WTC11 (cell line): ENCODE measurements around the gene CC2D1A. TPM values are rescaled to one million over a fixed set of nuclear protein-coding genes. Genes with fewer than 3 reads are reported as not detected.

ENCODE experiments used
- ATAC-seq: fragments of 200-7000 bp; cut with Tn5 transposase; 2 replicates; pipeline ENCODE4 v1.10.0; 2021; ENCODE audit warnings: mild to moderate bottlenecking, moderate library complexity
- CTCF ChIA-PET: fragments of 300-600 bp; sonication (Branson Sonifier 250); formaldehyde crosslinking; loops from one replicate; lab custom pipeline; 2021; ENCODE audit warnings: antibody characterized with exemption; lab: Charles Lee
- POLR2A ChIA-PET: fragments of 350-600 bp; sonication (Branson Sonifier 250); formaldehyde crosslinking; loops from one replicate; lab custom pipeline; 2021; ENCODE audit warnings: antibody characterized with exemption; lab: Charles Lee
- DNase-seq: peaks from one replicate; pipeline ENCODE4 v3.0.0; 2021; ENCODE audit warnings: low spot score
- H3K27ac Mint-ChIP-seq: 2 replicates; pipeline ENCODE4 v1.8.0; 2021; ENCODE audit warnings: mixed read lengths
- H3K27me3 Mint-ChIP-seq: 2 replicates; pipeline ENCODE4 v1.8.0; 2021; ENCODE audit warnings: low read depth, mild to moderate bottlenecking, moderate library complexity, mixed read lengths
- H3K36me3 Mint-ChIP-seq: 2 replicates; pipeline ENCODE4 v1.8.0; 2021; ENCODE audit warnings: mixed read lengths
- H3K4me1 Mint-ChIP-seq: 2 replicates; pipeline ENCODE4 v1.8.0; 2022; ENCODE audit warnings: mixed read lengths
- H3K4me3 Mint-ChIP-seq: 2 replicates; pipeline ENCODE4 v1.8.0; 2021; ENCODE audit warnings: mild to moderate bottlenecking, moderate library complexity, mixed read lengths
- H3K9me3 Mint-ChIP-seq: 2 replicates; pipeline ENCODE4 v1.8.0; 2021; ENCODE audit warnings: mixed read lengths
- AR ChIP-seq: fragments of 250-450 bp; sonication (Bioruptor Pico); IDR thresholded peaks from 2 replicates; pipeline ENCODE4 v1.9.0; 2021; ENCODE audit warnings: mild to moderate bottlenecking
- CDX4 ChIP-seq: fragments of 250-450 bp; sonication (Bioruptor Pico); IDR thresholded peaks from 2 replicates; pipeline ENCODE4 v1.9.0; 2021; ENCODE audit warnings: moderate library complexity, mild to moderate bottlenecking, inconsistent platforms, borderline replicate concordance
- ESRRA ChIP-seq: sonication (generic); formaldehyde crosslinking; IDR thresholded peaks from 2 replicates; pipeline ENCODE4 v1.8.1; 2022; ENCODE audit warnings: mild to moderate bottlenecking, missing genetic modification reagents, borderline replicate concordance
- NFE2L1 ChIP-seq: sonication (generic); formaldehyde crosslinking; IDR thresholded peaks from 2 replicates; pipeline ENCODE4 v1.8.1; 2023; ENCODE audit warnings: missing genetic modification reagents
- NR2C2 ChIP-seq: sonication (generic); formaldehyde crosslinking; IDR thresholded peaks from 2 replicates; pipeline ENCODE4 v1.8.0; 2022; ENCODE audit warnings: mild to moderate bottlenecking, missing genetic modification reagents
- NR3C1 ChIP-seq: sonication (generic); formaldehyde crosslinking; conservative IDR thresholded peaks from 2 replicates; pipeline ENCODE4 v1.8.1; 2023; ENCODE audit warnings: low read depth, mild to moderate bottlenecking, missing genetic modification reagents
- SMAD3 ChIP-seq: sonication (generic); formaldehyde crosslinking; IDR thresholded peaks from 2 replicates; pipeline ENCODE4 v1.8.0; 2022; ENCODE audit warnings: missing genetic modification reagents, mild to moderate bottlenecking, borderline replicate concordance
- STAT6 ChIP-seq: sonication (generic); formaldehyde crosslinking; conservative IDR thresholded peaks from 2 replicates; pipeline ENCODE4 v1.8.1; 2023; ENCODE audit warnings: mild to moderate bottlenecking, low read depth, missing genetic modification reagents, moderate library complexity
- TCF7 ChIP-seq: sonication (generic); formaldehyde crosslinking; IDR thresholded peaks from 2 replicates; pipeline ENCODE4 v1.8.0; 2022; ENCODE audit warnings: mild to moderate bottlenecking, low read depth, missing genetic modification reagents, moderate library complexity
- TEAD1 ChIP-seq: sonication (generic); formaldehyde crosslinking; IDR thresholded peaks from 2 replicates; pipeline ENCODE4 v1.8.0; 2022; ENCODE audit warnings: mild to moderate bottlenecking, missing genetic modification reagents
- ZNF121 ChIP-seq: sonication (generic); formaldehyde crosslinking; IDR thresholded peaks from 2 replicates; pipeline ENCODE4 v1.8.0; 2023; ENCODE audit warnings: missing genetic modification reagents
- total RNA-seq: library from RNA; stranded (reverse); gene quantifications from 3 replicates; pipeline ENCODE4 v1.2.3, GENCODE V29; 2021
- TF ChIP-seq, protein P1 (sequence below): fragments of 250-450 bp; sonication (Bioruptor Pico); IDR thresholded peaks from 2 replicates; pipeline ENCODE4 v1.9.0; 2021; ENCODE audit warnings: mild to moderate bottlenecking
- TF ChIP-seq, protein P2 (sequence below): sonication (generic); formaldehyde crosslinking; IDR thresholded peaks from 2 replicates; pipeline ENCODE4 v1.8.1; 2023; ENCODE audit warnings: mild to moderate bottlenecking, missing genetic modification reagents
- TF ChIP-seq, protein P3 (sequence below): sonication (generic); formaldehyde crosslinking; IDR thresholded peaks from 2 replicates; pipeline ENCODE4 v1.8.0; 2023; ENCODE audit warnings: missing genetic modification reagents, mild to moderate bottlenecking, borderline replicate concordance

The CC2D1A gene
- total RNA-seq, 1 experiment from 2014 or later, result 44.2 TPM

DNA sequence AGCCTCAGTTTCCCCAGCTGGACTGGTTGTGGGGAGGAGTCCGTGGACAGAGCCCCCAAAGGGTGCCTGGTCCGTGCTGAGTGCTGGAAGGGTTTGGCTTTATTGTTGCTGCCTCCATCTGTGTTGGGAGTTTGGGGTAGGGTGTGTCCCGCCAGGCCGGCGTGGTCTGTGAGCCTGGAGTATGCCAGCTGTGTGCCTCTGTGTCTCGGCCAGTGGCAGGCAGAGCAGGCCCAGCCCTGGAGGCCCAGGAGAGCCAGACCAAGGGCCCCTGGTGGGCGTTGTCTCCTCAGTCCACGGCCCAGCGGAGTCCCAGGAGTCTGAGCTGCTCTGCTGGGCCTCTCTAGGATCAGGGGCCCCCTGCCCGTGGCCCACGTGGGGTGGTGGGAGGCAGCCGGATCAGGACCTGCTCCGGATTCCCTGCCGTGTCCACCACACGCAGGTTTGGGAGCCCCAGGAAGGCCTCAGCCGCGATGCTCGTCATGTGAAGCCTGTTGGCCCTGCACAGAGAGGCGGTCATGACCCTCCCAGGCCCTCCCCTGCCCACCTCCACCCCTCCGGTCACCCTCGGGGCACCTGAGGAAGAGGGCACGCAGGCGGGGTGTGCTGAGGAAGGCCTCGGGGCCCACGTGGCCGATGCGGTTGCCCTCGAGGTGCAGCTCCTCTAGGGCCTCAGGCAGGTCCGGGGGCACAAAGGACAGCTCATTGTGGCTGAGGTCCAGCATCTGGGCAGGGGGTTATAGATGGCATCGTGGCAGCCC is 25.6 kb downstream of the CC2D1A start (continued):
- TF ChIP-seq NFE2L1 (CRISPR knock-in tag), result no peak
- no peak for TF ChIP-seq ESRRA
- no peak for TF ChIP-seq NR3C1 (CRISPR knock-in tag)
- TF ChIP-seq TEAD1, result no peak
- no peak for TF ChIP-seq AR (CRISPR knock-in tag)
- TF ChIP-seq, protein P1, sequence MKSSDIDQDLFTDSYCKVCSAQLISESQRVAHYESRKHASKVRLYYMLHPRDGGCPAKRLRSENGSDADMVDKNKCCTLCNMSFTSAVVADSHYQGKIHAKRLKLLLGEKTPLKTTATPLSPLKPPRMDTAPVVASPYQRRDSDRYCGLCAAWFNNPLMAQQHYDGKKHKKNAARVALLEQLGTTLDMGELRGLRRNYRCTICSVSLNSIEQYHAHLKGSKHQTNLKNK (CRISPR knock-in tag), result no peak
- TF ChIP-seq NR2C2 (CRISPR knock-in tag), result no peak

DNA sequence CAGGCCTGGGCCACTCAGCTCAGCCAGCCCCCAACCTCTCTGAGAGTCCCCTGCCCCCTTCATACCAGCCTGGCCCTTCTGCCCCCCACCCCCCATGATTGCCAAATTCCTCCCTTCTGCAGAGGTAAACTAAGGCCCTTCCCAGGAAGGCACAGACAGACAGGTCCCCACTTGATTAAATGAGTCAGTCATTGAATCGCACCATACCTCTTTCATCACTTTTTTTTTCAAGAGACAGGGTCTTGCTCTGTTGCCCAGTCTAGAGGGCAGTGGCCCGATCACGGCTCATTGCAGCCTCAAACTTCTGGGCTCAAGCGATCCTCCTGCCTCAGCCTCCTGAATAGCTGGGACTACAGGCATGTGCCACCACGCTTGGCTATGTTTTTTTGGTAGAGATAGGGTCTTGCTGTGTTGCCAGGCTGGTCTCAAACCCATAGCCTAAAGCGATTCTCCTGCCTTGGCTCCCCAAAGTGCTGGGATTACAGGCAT is 26.2 kb downstream of the CC2D1A start:
- TF ChIP-seq ZNF121 (CRISPR knock-in tag), result peak; percentile 87
- TF ChIP-seq, protein P2, sequence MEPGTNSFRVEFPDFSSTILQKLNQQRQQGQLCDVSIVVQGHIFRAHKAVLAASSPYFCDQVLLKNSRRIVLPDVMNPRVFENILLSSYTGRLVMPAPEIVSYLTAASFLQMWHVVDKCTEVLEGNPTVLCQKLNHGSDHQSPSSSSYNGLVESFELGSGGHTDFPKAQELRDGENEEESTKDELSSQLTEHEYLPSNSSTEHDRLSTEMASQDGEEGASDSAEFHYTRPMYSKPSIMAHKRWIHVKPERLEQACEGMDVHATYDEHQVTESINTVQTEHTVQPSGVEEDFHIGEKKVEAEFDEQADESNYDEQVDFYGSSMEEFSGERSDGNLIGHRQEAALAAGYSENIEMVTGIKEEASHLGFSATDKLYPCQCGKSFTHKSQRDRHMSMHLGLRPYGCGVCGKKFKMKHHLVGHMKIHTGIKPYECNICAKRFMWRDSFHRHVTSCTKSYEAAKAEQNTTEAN (CRISPR knock-in tag), result no peak
- H3K4me3 Mint-ChIP-seq, result no peak overlapping the region
- POLR2A ChIA-PET, result interaction anchor here (0.7 kb wide), 1 partner anchor 110 kb away, joined by 4 read pairs; no protein-coding TSS in a partner anchor
- DNase-seq (no peak), ATAC-seq (no peak)
- no peak overlapping the region for H3K27ac Mint-ChIP-seq
- CTCF ChIA-PET, result interaction anchor here (0.6 to 3.8 kb wide), 7 partner anchors 13 to 127 kb away, joined by 3 to 39 read pairs (median 9); partner anchors contain the start of genes DCAF15 and IL27RA
- H3K36me3 Mint-ChIP-seq, result peaks cover 9% of the 10 kb centered on the region; the same call in 1 of the 2 replicates
- no peaks in the 10 kb centered on the region for H3K9me3 Mint-ChIP-seq
- no peaks in the 10 kb centered on the region for H3K27me3 Mint-ChIP-seq
- peaks cover 24% of the 10 kb centered on the region for H3K4me1 Mint-ChIP-seq

- ATAC-seq, result no peak
- TF ChIP-seq, protein P3, sequence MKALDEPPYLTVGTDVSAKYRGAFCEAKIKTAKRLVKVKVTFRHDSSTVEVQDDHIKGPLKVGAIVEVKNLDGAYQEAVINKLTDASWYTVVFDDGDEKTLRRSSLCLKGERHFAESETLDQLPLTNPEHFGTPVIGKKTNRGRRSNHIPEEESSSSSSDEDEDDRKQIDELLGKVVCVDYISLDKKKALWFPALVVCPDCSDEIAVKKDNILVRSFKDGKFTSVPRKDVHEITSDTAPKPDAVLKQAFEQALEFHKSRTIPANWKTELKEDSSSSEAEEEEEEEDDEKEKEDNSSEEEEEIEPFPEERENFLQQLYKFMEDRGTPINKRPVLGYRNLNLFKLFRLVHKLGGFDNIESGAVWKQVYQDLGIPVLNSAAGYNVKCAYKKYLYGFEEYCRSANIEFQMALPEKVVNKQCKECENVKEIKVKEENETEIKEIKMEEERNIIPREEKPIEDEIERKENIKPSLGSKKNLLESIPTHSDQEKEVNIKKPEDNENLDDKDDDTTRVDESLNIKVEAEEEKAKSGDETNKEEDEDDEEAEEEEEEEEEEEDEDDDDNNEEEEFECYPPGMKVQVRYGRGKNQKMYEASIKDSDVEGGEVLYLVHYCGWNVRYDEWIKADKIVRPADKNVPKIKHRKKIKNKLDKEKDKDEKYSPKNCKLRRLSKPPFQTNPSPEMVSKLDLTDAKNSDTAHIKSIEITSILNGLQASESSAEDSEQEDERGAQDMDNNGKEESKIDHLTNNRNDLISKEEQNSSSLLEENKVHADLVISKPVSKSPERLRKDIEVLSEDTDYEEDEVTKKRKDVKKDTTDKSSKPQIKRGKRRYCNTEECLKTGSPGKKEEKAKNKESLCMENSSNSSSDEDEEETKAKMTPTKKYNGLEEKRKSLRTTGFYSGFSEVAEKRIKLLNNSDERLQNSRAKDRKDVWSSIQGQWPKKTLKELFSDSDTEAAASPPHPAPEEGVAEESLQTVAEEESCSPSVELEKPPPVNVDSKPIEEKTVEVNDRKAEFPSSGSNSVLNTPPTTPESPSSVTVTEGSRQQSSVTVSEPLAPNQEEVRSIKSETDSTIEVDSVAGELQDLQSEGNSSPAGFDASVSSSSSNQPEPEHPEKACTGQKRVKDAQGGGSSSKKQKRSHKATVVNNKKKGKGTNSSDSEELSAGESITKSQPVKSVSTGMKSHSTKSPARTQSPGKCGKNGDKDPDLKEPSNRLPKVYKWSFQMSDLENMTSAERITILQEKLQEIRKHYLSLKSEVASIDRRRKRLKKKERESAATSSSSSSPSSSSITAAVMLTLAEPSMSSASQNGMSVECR, result no peak
- no peak for TF ChIP-seq TCF7 (CRISPR knock-in tag)
- TF ChIP-seq STAT6, result no peak
- no peak for TF ChIP-seq SMAD3
- no peak for TF ChIP-seq CDX4 (CRISPR knock-in tag)
- H3K27me3 Mint-ChIP-seq, result no peaks in the 10 kb centered on the region
- POLR2A ChIA-PET, result interaction anchor here (0.9 to 1.3 kb wide), 2 partner anchors 46 to 51 kb away, joined by 3 read pairs; no protein-coding TSS in a partner anchor
- peaks cover 29% of the 10 kb centered on the region for H3K4me1 Mint-ChIP-seq
- H3K4me3 Mint-ChIP-seq, result no peak overlapping the region
- DNase-seq, result peak; percentile 23
- CTCF ChIA-PET, result interaction anchor here (0.6 to 3.8 kb wide), 10 partner anchors 14 to 126 kb away, joined by 3 to 39 read pairs (median 9); partner anchors contain the start of genes DCAF15 and IL27RA
- H3K9me3 Mint-ChIP-seq, result no peaks in the 10 kb centered on the region
- peak overlapping the region; percentile 59; the same call in 1 of the 2 replicates for H3K27ac Mint-ChIP-seq
- peaks cover 8% of the 10 kb centered on the region; the same call in 1 of the 2 replicates for H3K36me3 Mint-ChIP-seq
Measured at GRCh38 chr19:13932911-13933393, 27.0 kb downstream of the CC2D1A start.
